ENCODE data around the gene CFAP73. TPM values are rescaled to one million over a fixed set of nuclear protein-coding genes. Genes with fewer than 3 reads are reported as not detected.

The CFAP73 gene
- total and polyA plus RNA-seq, 10 of the 15 experiments (the other 5 are each of a cell fraction or from before 2014, with no cell fraction given) = 0.18 TPM; not detected in 9

DNA sequence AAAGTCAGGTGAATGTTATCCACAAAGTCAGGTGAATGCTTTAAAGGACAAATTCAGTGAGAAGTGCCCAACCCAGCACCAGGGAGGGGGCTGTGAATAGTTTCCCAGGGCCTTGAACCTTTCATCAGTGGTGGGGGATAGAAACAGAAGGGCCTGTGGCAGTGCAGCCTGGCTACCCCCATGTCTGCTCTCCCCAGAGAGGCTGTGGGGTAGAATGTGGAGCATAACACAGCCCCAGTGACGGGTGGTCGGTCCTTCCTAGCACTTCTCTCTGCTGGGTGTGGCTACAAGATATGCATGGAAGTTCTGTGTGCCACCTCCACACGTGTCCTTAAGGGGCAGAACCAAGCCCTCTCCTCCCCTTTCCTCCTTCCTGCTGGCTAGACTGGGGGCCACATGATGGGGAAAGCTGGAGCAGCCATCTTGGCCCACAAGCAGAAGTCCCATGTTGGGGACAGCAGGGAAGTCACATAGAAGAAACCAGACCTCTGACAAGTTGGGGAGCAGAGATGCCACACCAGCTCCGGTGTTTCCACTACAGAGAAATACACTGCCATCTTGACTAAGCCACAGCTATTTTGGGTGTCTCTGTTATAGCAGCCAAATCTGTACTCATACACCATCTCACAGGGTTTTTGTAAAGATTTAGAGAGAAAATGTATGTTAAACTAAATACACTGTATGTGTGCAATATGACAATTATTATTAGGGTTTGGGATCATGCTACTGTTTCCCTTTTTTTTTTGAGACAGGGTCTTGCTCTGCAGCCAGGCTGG, 53.0 kb downstream of the CFAP73 start:
- ChIA-PET SMC1A (ENCODE audit: uncharacterized antibody, unreplicated experiment) (interaction anchor here (0.7 to 6.1 kb wide), 6 partner anchors 13 to 154 kb away, joined by 3 to 50 read pairs (median 5); partner anchors contain the start of gene TPCN1), CTCF (interaction anchor here (1.6 to 3.5 kb wide), 2 partner anchors 15 to 17 kb away, joined by 3 to 15 read pairs; partner anchors contain the start of genes DDX54 and RITA1), POLR2A (interaction anchor here (0.5 to 3.4 kb wide), 3 partner anchors 16 to 30 kb away, joined by 3 to 30 read pairs (median 6); partner anchors contain the start of gene TPCN1), RAD21 (ENCODE audit: unreplicated experiment) (interaction anchor here (0.6 to 3.3 kb wide), 7 partner anchors 15 to 220 kb away, joined by 3 to 33 read pairs (median 4); partner anchors contain the start of genes DDX54, RITA1, SDSL and TPCN1)
- ATAC-seq (no peak), DNase-seq (ENCODE audit: low read depth, low spot score) (no peak), FAIRE-seq (no peak)
- Histone ChIP-seq H3K79me2 (ENCODE audit: control insufficient read depth, insufficient read depth, low read length) (no peaks in the 10 kb centered on the region), H3K27ac (ENCODE audit: control insufficient read depth, insufficient read depth) (no peak overlapping the region), H2AFZ (ENCODE audit: control insufficient read depth, low read depth, low read length) (no peak overlapping the region), H3K4me2 (ENCODE audit: control insufficient read depth, insufficient read depth) (no peak overlapping the region), H3K9me3 (replicated peaks; ENCODE audit: control insufficient read depth, insufficient read depth, low read length) (no peaks in the 10 kb centered on the region), H3K4me3 (no peak overlapping the region), H3K9ac (ENCODE audit: control insufficient read depth, insufficient read depth, low read length) (no peak overlapping the region), H3K36me3 (ENCODE audit: control insufficient read depth in 2 of 2, insufficient read depth in 2 of 2, low read length in 1 of 2) (no peaks in the 10 kb centered on the region), H3K27me3 (replicated peaks in 1 of 2; ENCODE audit: control insufficient read depth in 2 of 2, insufficient read depth in 2 of 2, low read length in 1 of 2) (no peaks in the 10 kb centered on the region), H3K4me1 (ENCODE audit: control insufficient read depth, insufficient read depth, low read length) (peaks cover 19% of the 10 kb centered on the region), H4K20me1 (ENCODE audit: control insufficient read depth, insufficient read depth) (no peaks in the 10 kb centered on the region)
- in situ Hi-C loops (cut with MboI) (loop anchor here (25.0 kb wide), 1 partner anchor 1765 kb away; no protein-coding TSS in a partner anchor), intact Hi-C loops (cut with micrococcal nuclease; ENCODE audit: unreplicated experiment) (no loop called here)
- WGBS (ENCODE audit: insufficient coverage, insufficient replicate concordance, low lambda C conversion rate, missing lambda C conversion rate) = 76% methylated on average over 4 of the region's 4 CpGs
- BruUV-seq (replicated peaks) = no TSS peak
- TF ChIP-seq ZSCAN29 (IDR thresholded peaks at IDR 0.05) (no peak), CEBPB (IDR thresholded peaks at IDR 0.05; ENCODE audit: borderline replicate concordance in 1 of 2, low read depth in 2 of 2, low read length in 2 of 2) (no peak), RBBP5 (conservative IDR thresholded peaks at IDR 0.05) (no peak), IKZF1 (conservative IDR thresholded peaks at IDR 0.05) (no peak), SMAD5 (IDR thresholded peaks at IDR 0.05; ENCODE audit: low read depth) (no peak), WRNIP1 (IDR thresholded peaks at IDR 0.05; ENCODE audit: borderline replicate concordance, low read depth, low read length) (no peak), PRDM15 (CRISPR knock-in tag; IDR thresholded peaks at IDR 0.05) (no peak), NFXL1 (IDR thresholded peaks at IDR 0.05; ENCODE audit: borderline replicate concordance) (no peak), NBN (IDR thresholded peaks at IDR 0.05) (no peak), ATF3 (IDR thresholded peaks at IDR 0.05; ENCODE audit: borderline replicate concordance, extremely low read depth, low read depth, low read length) (no peak), BMI1 (IDR thresholded peaks at IDR 0.05; ENCODE audit: borderline replicate concordance) (no peak), EZH2 (IDR thresholded peaks at IDR 0.05; ENCODE audit: borderline replicate concordance, control insufficient read depth, low read depth, low read length) (no peak), RUNX3 (IDR thresholded peaks at IDR 0.05; ENCODE audit: low read length) (no peak), FOXM1 (IDR thresholded peaks at IDR 0.05; ENCODE audit: low read depth, low read length) (no peak), BHLHE40 (IDR thresholded peaks at IDR 0.05; ENCODE audit: borderline replicate concordance in 1 of 2, low read depth in 2 of 2, low read length in 1 of 2) (no peak), POLR2AphosphoS5 (IDR thresholded peaks at IDR 0.05; ENCODE audit: low read length) (no peak), EGR1 (IDR thresholded peaks at IDR 0.05; ENCODE audit: borderline replicate concordance in 1 of 2, low read depth in 2 of 2, low read length in 2 of 2) (no peak)
